H9 (cell line): ENCODE results near the gene LYZL4. TPM values are rescaled to one million over a fixed set of nuclear protein-coding genes. Genes with fewer than 3 reads are reported as not detected.

Experiments
- DNase-seq: peaks from one replicate; pipeline ENCODE4 v3.0.0-alpha.2; 2017
- H2AFZ ChIP-seq: one replicate; pipeline ENCODE4 v1.6.1; 2013; ENCODE audit warnings: mild to moderate bottlenecking, low read length, control low read depth, moderate library complexity
- H2AK5ac ChIP-seq: 2 replicates; pipeline ENCODE4 v1.6.1; 2013; ENCODE audit warnings: low read length, control low read depth, mixed read lengths; ENCODE audit not compliant: insufficient read length
- H2BK120ac ChIP-seq: one replicate; pipeline ENCODE4 v1.6.1; 2013; ENCODE audit warnings: low read depth, mild to moderate bottlenecking, low read length, control low read depth, inconsistent platforms; ENCODE audit not compliant: poor library complexity, severe bottlenecking
- H2BK12ac ChIP-seq: 2 replicates; pipeline ENCODE4 v1.6.1; 2013; ENCODE audit warnings: low read length, control low read depth, mixed read lengths, low read depth; ENCODE audit not compliant: insufficient read length
- H2BK15ac ChIP-seq: 2 replicates; pipeline ENCODE4 v1.6.1; 2013; ENCODE audit warnings: low read depth, low read length, control low read depth
- H2BK20ac ChIP-seq: one replicate; pipeline ENCODE4 v1.6.1; 2013; ENCODE audit warnings: low read depth, mild to moderate bottlenecking, low read length, control low read depth, inconsistent platforms; ENCODE audit not compliant: poor library complexity, severe bottlenecking
- H2BK5ac ChIP-seq: 2 replicates; pipeline ENCODE4 v1.6.1; 2013; ENCODE audit warnings: low read length, control low read depth, mixed read lengths; ENCODE audit not compliant: insufficient read length
- H3K14ac ChIP-seq: 2 replicates; pipeline ENCODE4 v1.6.1; 2013; ENCODE audit warnings: low read length, control low read depth; ENCODE audit not compliant: insufficient read depth
- H3K18ac ChIP-seq: 2 replicates; pipeline ENCODE4 v1.6.1; 2013; ENCODE audit warnings: low read depth, mild to moderate bottlenecking, mixed read lengths, low read length, control low read depth; ENCODE audit not compliant: insufficient read length
- H3K23ac ChIP-seq: 2 replicates; pipeline ENCODE4 v1.6.1; 2013; ENCODE audit warnings: low read length, control low read depth, mixed read lengths, low read depth; ENCODE audit not compliant: insufficient read length
- H3K23me2 ChIP-seq: 2 replicates; pipeline ENCODE4 v1.6.1; 2013; ENCODE audit warnings: low read depth, mild to moderate bottlenecking, mixed read lengths, low read length, control low read depth; ENCODE audit not compliant: insufficient read length, poor library complexity, severe bottlenecking
- H3K27ac ChIP-seq: 2 replicates; pipeline ENCODE4 v1.5.1; 2013; ENCODE audit warnings: low read length, control low read depth, mixed read lengths, low read depth; ENCODE audit not compliant: insufficient read length
- H3K27me3 ChIP-seq: 2 replicates; pipeline ENCODE4 v1.6.1; 2013; ENCODE audit warnings: low read length, control low read depth, inconsistent platforms; ENCODE audit not compliant: insufficient read depth
- H3K4ac ChIP-seq: 2 replicates; pipeline ENCODE4 v1.6.1; 2013; ENCODE audit warnings: low read depth, mild to moderate bottlenecking, control low read depth, inconsistent platforms, low read length, moderate library complexity
- H3K4me1 ChIP-seq: 2 replicates; pipeline ENCODE4 v1.6.1; 2013; ENCODE audit warnings: low read length, control low read depth, inconsistent platforms; ENCODE audit not compliant: insufficient read depth
- H3K4me2 ChIP-seq: 2 replicates; pipeline ENCODE4 v1.6.1; 2013; ENCODE audit warnings: low read length, control low read depth, mixed read lengths; ENCODE audit not compliant: insufficient read length, insufficient read depth
- H3K56ac ChIP-seq: 2 replicates; pipeline ENCODE4 v1.6.1; 2013; ENCODE audit warnings: low read depth, mild to moderate bottlenecking, mixed read lengths, low read length, control low read depth; ENCODE audit not compliant: insufficient read length
- H3K79me1 ChIP-seq: 2 replicates; pipeline ENCODE4 v1.6.1; 2013; ENCODE audit warnings: low read depth, mild to moderate bottlenecking, moderate library complexity, low read length, control low read depth, inconsistent platforms; ENCODE audit not compliant: insufficient read depth, poor library complexity, severe bottlenecking
- H3K79me2 ChIP-seq: 2 replicates; pipeline ENCODE4 v1.6.1; 2013; ENCODE audit warnings: low read length, control low read depth, inconsistent platforms; ENCODE audit not compliant: insufficient read depth
- H3K9ac ChIP-seq: 2 replicates; pipeline ENCODE4 v1.6.1; 2013; ENCODE audit warnings: low read length, control low read depth, mixed read lengths; ENCODE audit not compliant: insufficient read length; ENCODE audit errors: extremely low read depth
- H3K9me3 ChIP-seq: one replicate; pipeline ENCODE4 v1.6.1; 2013; ENCODE audit warnings: low read depth, low read length, inconsistent platforms; ENCODE audit not compliant: control insufficient read depth
- H3T11ph ChIP-seq: one replicate; pipeline ENCODE4 v1.6.1; 2013; ENCODE audit warnings: mild to moderate bottlenecking, low read length, control low read depth, inconsistent platforms
- H4K20me1 ChIP-seq: one replicate; pipeline ENCODE4 v1.6.1; 2013; ENCODE audit not compliant: control insufficient read depth, insufficient read length, insufficient read depth
- H4K5ac ChIP-seq: 2 replicates; pipeline ENCODE4 v1.6.1; 2013; ENCODE audit warnings: low read depth, mild to moderate bottlenecking, mixed read lengths, low read length, control low read depth; ENCODE audit not compliant: insufficient read length
- H4K8ac ChIP-seq: replicated peaks from 2 replicates; pipeline ENCODE4 v1.6.1; 2013; ENCODE audit warnings: low read length, control low read depth, mixed read lengths, low read depth; ENCODE audit not compliant: insufficient read length
- H4K91ac ChIP-seq: 2 replicates; pipeline ENCODE4 v1.6.1; 2013; ENCODE audit warnings: low read depth, mild to moderate bottlenecking, moderate library complexity, mixed read lengths, low read length, control low read depth; ENCODE audit not compliant: insufficient read length
- H3K27ac Mint-ChIP-seq, 3 experiments: 2 replicates in 2 of 3; 3 replicates in 1 of 3; pipeline ENCODE4 v1.8.0; 2020 to 2021; ENCODE audit warnings: mixed read lengths in 3 of 3, mild to moderate bottlenecking in 1 of 3, moderate library complexity in 1 of 3
- H3K27me3 Mint-ChIP-seq: 2 replicates; pipeline ENCODE4 v1.8.0; 2021; ENCODE audit warnings: low read depth, mild to moderate bottlenecking, moderate library complexity, mixed read lengths
- H3K36me3 Mint-ChIP-seq, 3 experiments: 2 replicates in 2 of 3; 3 replicates in 1 of 3; pipeline ENCODE4 v1.8.0; 2020 to 2021; ENCODE audit warnings: low read depth in 3 of 3, mixed read lengths in 3 of 3; ENCODE audit not compliant: insufficient read depth in 1 of 3
- H3K4me1 Mint-ChIP-seq, 2 experiments: 2 replicates each; pipeline ENCODE4 v1.8.0; 2020; ENCODE audit warnings: mixed read lengths in 2 of 2
- H3K4me3 Mint-ChIP-seq, 2 experiments: 2 replicates in 1 of 2; 3 replicates in 1 of 2; pipeline ENCODE4 v1.8.0; 2020 to 2021; ENCODE audit warnings: mild to moderate bottlenecking in 2 of 2, mixed read lengths in 2 of 2, moderate library complexity in 1 of 2
- H3K9me3 Mint-ChIP-seq, 2 experiments: 2 replicates in 1 of 2; 3 replicates in 1 of 2; pipeline ENCODE4 v1.8.0; 2020; ENCODE audit warnings: mild to moderate bottlenecking in 2 of 2, mixed read lengths in 2 of 2, moderate library complexity in 1 of 2
- WGBS: extraction: QIAGEN DNeasy Blood & Tissue Kit; methylation state at CpG from one replicate; pipeline ENCODE4 v1.1.7; 2013; ENCODE audit warnings: missing lambda C conversion rate, low lambda C conversion rate, mixed read lengths; ENCODE audit not compliant: insufficient read length; ENCODE audit errors: extremely low coverage; 5-methylcytosine and 5-hydroxymethylcytosine counted together
- total RNA-seq: library from RNA; stranded (reverse); gene quantifications from 2 replicates; pipeline ENCODE4 v1.2.1, GENCODE V29; 2021
- TF ChIP-seq, protein P1 (sequence below): fragments of 200-600 bp; sonication (generic); conservative IDR thresholded peaks from 3 replicates; pipeline ENCODE4 v1.8.0; 2021; ENCODE audit warnings: antibody characterized with exemption, mild to moderate bottlenecking

The LYZL4 gene
- total RNA-seq, 1 experiment from 2014 or later = not detected

- H3K23me2 ChIP-seq = no peaks in the 10 kb centered on the region
- H3K14ac ChIP-seq = no peak overlapping the region
- no peaks in the 10 kb centered on the region for H3K4me1 ChIP-seq
- H2BK12ac ChIP-seq = no peak overlapping the region
- no peak overlapping the region for H3K9ac ChIP-seq
- H3K4me2 ChIP-seq = no peak overlapping the region
- H2AK5ac ChIP-seq = no peak overlapping the region
- H2BK5ac ChIP-seq = no peak overlapping the region
- no peak overlapping the region for H3T11ph ChIP-seq
- no peak overlapping the region for H2BK15ac ChIP-seq
- H3K27me3 ChIP-seq = no peaks in the 10 kb centered on the region
- H2AFZ ChIP-seq = no peak overlapping the region
- H3K27ac ChIP-seq = no peak overlapping the region
- H4K8ac ChIP-seq = no peak overlapping the region
- no peak overlapping the region for H3K56ac ChIP-seq
- H3K79me2 ChIP-seq = no peaks in the 10 kb centered on the region
- H3K18ac ChIP-seq = no peak overlapping the region
- H3K4ac ChIP-seq = no peak overlapping the region
- WGBS = no CpG with 5 or more reads among the region's 7 CpGs
- H4K91ac ChIP-seq = no peak overlapping the region
- H2BK120ac ChIP-seq = no peak overlapping the region
- no peak overlapping the region for H3K23ac ChIP-seq
- DNase-seq = no peak
- Mint-ChIP-seq H3K36me3 (no peaks in the 10 kb centered on the region; a peak in 1 of 7 replicates), H3K27ac (no peak overlapping the region), H3K27me3 (no peaks in the 10 kb centered on the region; the same call in 1 of the 2 replicates), H3K4me1 (peaks cover under 1% of the 10 kb centered on the region in 2 experiments), H3K4me3 (no peak overlapping the region), H3K9me3 (peaks cover 0 to 3% of the 10 kb centered on the region in 2 experiments; a peak in 2 of 5 replicates)
- H4K5ac ChIP-seq = no peak overlapping the region
- no peak overlapping the region for H2BK20ac ChIP-seq
- no peaks in the 10 kb centered on the region for H4K20me1 ChIP-seq
- no peaks in the 10 kb centered on the region for H3K79me1 ChIP-seq
- H3K9me3 ChIP-seq = no peaks in the 10 kb centered on the region
- TF ChIP-seq, protein P1, sequence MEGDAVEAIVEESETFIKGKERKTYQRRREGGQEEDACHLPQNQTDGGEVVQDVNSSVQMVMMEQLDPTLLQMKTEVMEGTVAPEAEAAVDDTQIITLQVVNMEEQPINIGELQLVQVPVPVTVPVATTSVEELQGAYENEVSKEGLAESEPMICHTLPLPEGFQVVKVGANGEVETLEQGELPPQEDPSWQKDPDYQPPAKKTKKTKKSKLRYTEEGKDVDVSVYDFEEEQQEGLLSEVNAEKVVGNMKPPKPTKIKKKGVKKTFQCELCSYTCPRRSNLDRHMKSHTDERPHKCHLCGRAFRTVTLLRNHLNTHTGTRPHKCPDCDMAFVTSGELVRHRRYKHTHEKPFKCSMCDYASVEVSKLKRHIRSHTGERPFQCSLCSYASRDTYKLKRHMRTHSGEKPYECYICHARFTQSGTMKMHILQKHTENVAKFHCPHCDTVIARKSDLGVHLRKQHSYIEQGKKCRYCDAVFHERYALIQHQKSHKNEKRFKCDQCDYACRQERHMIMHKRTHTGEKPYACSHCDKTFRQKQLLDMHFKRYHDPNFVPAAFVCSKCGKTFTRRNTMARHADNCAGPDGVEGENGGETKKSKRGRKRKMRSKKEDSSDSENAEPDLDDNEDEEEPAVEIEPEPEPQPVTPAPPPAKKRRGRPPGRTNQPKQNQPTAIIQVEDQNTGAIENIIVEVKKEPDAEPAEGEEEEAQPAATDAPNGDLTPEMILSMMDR = no peak
Observed at GRCh38 chr3:42405857-42406256, 4.6 kb downstream of the LYZL4 start.
